Fibroblast of the aortic adventitia (primary cell): ENCODE data around the gene ZNF254. TPM values are rescaled to one million over a fixed set of nuclear protein-coding genes. Genes with fewer than 3 reads are reported as not detected.
"Not testable (repeated sequence)": the region's sequence is repeated elsewhere in the genome, so short reads cannot be mapped to it uniquely, and the experiment has no call there.

ENCODE experiments used
- DNase-seq: peaks from one replicate; pipeline ENCODE4 v3.0.0-alpha.2; 2010; ENCODE audit warnings: low read depth
- H3K4me3 ChIP-seq: 2 replicates; pipeline ENCODE4 v1.5.1; 2011; ENCODE audit warnings: low read depth, mild to moderate bottlenecking, control low read depth, low read length, moderate library complexity
- CTCF ChIP-seq: IDR thresholded peaks from 2 replicates; pipeline ENCODE4 v1.5.1; 2011; ENCODE audit warnings: mild to moderate bottlenecking, low read length, control low read depth, inconsistent platforms; ENCODE audit not compliant: insufficient read depth
- total RNA-seq: library from RNA; depleted of rRNA; stranded (reverse); fragments of >200 nt; gene quantifications from 2 replicates; pipeline ENCODE4 v1.2.3, GENCODE V29; 2012; ENCODE audit warnings: low replicate concordance

The ZNF254 gene
- total RNA-seq, 1 donor, result 11.2 TPM

DNA sequence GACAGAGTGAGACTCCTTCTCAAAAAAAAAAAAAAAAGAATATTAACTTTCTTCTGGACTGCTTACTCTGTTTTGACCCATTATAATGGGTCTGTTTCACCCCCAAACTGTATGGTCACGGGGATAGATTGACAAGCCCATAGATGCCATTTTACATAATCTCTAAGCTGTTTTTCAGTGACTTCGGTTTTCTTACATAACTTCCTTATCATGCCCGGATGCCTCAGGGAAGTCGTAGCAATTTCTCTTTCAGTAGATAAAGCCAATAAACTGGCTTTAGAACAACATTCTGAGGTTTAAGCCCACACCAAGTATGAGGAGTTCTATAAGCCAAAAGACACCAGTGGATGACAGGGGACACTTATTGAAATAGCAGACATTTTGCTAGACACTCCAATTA is 5.9 kb upstream of the ZNF254 start:
- no peak for DNase-seq
- no peak for TF ChIP-seq CTCF

DNA sequence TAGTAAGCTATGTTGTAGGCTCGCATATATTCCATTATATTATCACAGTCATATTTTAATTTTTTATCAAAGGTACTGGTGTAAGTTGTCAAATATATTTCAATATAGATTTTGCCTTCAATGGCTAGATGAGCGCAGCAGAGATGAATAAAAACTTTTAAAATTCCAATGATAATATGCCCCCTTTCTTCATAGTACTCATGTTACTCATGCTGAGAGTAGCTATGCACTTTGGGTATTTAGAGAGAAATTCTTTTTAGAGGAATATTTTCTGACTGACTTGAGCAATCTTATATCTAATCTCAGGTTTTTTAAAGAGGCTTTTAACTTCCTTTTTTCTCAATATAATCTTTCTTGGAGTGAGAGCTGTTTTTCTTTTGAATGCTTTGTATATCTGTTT is 11.4 kb downstream of the ZNF254 start:
- H3K4me3 ChIP-seq, result no peak overlapping the region
- DNase-seq, result no peak
- TF ChIP-seq CTCF, result no peak

More for the DNA sequence above, 5.9 kb upstream of the ZNF254 start:
- H3K4me3 ChIP-seq, result no peak overlapping the region

DNA sequence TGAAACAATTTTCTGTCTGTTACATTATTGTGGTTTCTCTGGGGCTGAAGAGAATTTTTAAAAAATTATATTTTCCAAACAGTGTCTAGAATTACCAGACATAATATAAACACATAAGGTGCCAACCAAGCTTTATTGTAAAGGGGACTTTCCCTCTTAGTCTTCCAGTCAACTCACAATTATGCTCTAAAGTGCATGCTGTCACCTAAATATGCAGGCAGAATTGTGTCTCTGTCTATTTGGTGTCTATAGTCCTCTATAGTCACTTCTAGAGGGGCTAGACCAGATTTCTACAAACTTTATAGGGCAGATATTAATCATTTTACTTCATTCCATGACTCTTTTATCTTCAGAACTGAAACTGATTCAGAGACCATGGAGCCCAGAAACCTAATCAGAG is 12.8 kb downstream of the ZNF254 start:
- no peak overlapping the region for H3K4me3 ChIP-seq
- TF ChIP-seq CTCF, result no peak
- no peak for DNase-seq

- not testable (repeated sequence) for DNase-seq
Observed at GRCh38 chr19:24100597-24100996, 13.6 kb downstream of the ZNF254 start.

GRCh38 chr19:24101459-24102115 is 14.6 kb downstream of the ZNF254 start:
- no peak overlapping the region for H3K4me3 ChIP-seq
- no peak for TF ChIP-seq CTCF
- no peak for DNase-seq

More at GRCh38 chr19:24100597-24100996, 13.6 kb downstream of the ZNF254 start:
- H3K4me3 ChIP-seq, result not testable (repeated sequence)

DNA sequence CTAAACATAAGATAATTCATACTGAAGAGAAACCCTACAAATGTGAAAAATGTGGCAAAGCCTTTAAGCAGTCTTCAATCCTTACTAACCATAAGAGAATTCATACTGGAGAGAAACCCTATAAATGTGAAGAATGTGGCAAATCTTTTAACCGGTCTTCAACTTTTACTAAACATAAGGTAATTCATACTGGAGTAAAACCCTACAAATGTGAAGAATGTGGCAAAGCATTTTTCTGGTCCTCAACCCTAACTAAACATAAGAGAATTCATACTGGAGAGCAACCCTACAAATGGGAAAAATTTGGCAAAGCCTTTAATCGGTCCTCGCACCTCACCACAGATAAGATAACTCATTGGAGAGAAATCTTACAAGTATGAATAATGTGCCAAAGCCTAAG is 40.6 kb downstream of the ZNF254 start:
- no peak for TF ChIP-seq CTCF
- DNase-seq, result no peak
- no peak overlapping the region for H3K4me3 ChIP-seq

DNA sequence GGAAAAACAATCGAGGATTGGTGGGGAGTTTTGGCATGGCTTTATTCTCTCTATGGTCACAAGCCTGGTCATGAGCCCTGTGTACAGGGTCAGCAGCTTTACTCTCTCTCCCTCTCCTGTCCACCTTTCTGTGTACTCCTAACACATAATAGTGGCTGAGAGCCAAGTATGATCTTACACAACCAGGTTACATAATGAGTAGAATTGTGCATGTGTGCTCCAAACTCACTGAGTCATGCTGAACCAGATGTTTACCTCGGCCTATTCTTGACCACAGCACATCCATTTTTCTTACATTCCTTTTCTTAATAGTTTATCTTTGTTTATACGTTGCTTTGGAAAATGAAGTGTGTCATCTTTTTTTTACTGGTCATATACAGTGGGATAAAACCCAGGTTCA is 53.1 kb downstream of the ZNF254 start:
- H3K4me3 ChIP-seq, result no peak overlapping the region
- no peak for TF ChIP-seq CTCF
- peak; percentile 62 for DNase-seq
